ENCODE measurements around the gene PARP6.
A peak's percentile ranks its signal among the peaks of the same experiment; 100 is the strongest.

The PARP6 gene

GRCh38 chr15:72200395-72201237 lies 71.7 kb downstream of the PARP6 start:
- no peak for DNase-seq

- DNase-seq, result peak in 42 of 56 donors; percentile 21 to 84 (median 51)
Observed at GRCh38 chr15:72199721-72200212, 72.6 kb downstream of the PARP6 start.

GRCh38 chr15:72199205-72199515 lies 73.2 kb downstream of the PARP6 start:
- DNase-seq, result no peak

- DNase-seq, result no peak
Observed at GRCh38 chr15:72198356-72199204, 73.8 kb downstream of the PARP6 start.

GRCh38 chr15:72197460-72198355 lies 74.6 kb downstream of the PARP6 start, which contains the start of gene GRAMD2A:
Gene GRAMD2A, minus strand, starts transcription at chr15:72197787.
- DNase-seq, result peak in 2 of 56 donors; percentile 35 to 36

GRCh38 chr15:72197041-72197459 lies 75.3 kb downstream of the PARP6 start:
- no peak for DNase-seq

GRCh38 chr15:72196409-72197040 lies 75.8 kb downstream of the PARP6 start:
- no peak for DNase-seq

GRCh38 chr15:72195101-72195511 lies 77.2 kb downstream of the PARP6 start:
- DNase-seq, result peak in 2 of 56 donors; percentile 25 to 32

GRCh38 chr15:72193836-72194396 lies 78.4 kb downstream of the PARP6 start:
- no peak for DNase-seq

- DNase-seq, result no peak
Observed at GRCh38 chr15:72192416-72192815, 79.9 kb downstream of the PARP6 start.
